Mesenchymal stem cell (in vitro differentiated cells and primary cell): ENCODE measurements around the gene PRSS21.

Source experiments
- DNase-seq: peaks from one replicate; pipeline ENCODE4 v3.0.0-alpha.2; 2013
- H2AFZ ChIP-seq: one replicate; pipeline ENCODE4 v1.6.1; 2013; ENCODE audit warnings: low read depth, mild to moderate bottlenecking, control low read depth, inconsistent platforms, low read length, moderate library complexity
- H2AK5ac ChIP-seq: 2 replicates; pipeline ENCODE4 v1.6.1; 2013; ENCODE audit warnings: low read length, moderate library complexity, mild to moderate bottlenecking, inconsistent platforms; ENCODE audit not compliant: severe bottlenecking
- H2BK120ac ChIP-seq: one replicate; pipeline ENCODE4 v1.6.1; 2013; ENCODE audit warnings: low read depth, mild to moderate bottlenecking, inconsistent platforms, low read length, moderate library complexity
- H2BK12ac ChIP-seq, 2 experiments: one replicate each; pipeline ENCODE4 v1.6.1; 2013; ENCODE audit warnings: inconsistent platforms in 2 of 2, low read length in 2 of 2, mild to moderate bottlenecking in 2 of 2, moderate library complexity in 2 of 2, control low read depth in 1 of 2
- H2BK15ac ChIP-seq: one replicate; pipeline ENCODE4 v1.6.1; 2013; ENCODE audit warnings: mild to moderate bottlenecking, low read depth, inconsistent platforms; ENCODE audit not compliant: poor library complexity, severe bottlenecking
- H2BK5ac ChIP-seq: 2 replicates; pipeline ENCODE4 v1.6.1; 2013; ENCODE audit warnings: low read depth, mild to moderate bottlenecking, low read length, control low read depth, inconsistent platforms; ENCODE audit not compliant: poor library complexity, severe bottlenecking
- H3K14ac ChIP-seq, 2 experiments: one replicate each; pipeline ENCODE4 v1.6.1; 2013; ENCODE audit warnings: inconsistent platforms in 2 of 2, low read length in 2 of 2, control low read depth in 1 of 2, mild to moderate bottlenecking in 1 of 2, moderate library complexity in 1 of 2
- H3K18ac ChIP-seq, 2 experiments: one replicate each; pipeline ENCODE4 v1.6.1; 2013; ENCODE audit warnings: inconsistent platforms in 2 of 2, low read length in 2 of 2, control low read depth in 1 of 2, low read depth in 1 of 2, mild to moderate bottlenecking in 1 of 2
- H3K23ac ChIP-seq, 2 experiments: one replicate each; pipeline ENCODE4 v1.6.1; 2013; ENCODE audit warnings: inconsistent platforms in 2 of 2, low read length in 2 of 2, mild to moderate bottlenecking in 2 of 2, moderate library complexity in 2 of 2, control low read depth in 1 of 2
- H3K27ac ChIP-seq: 2 replicates; pipeline ENCODE4 v1.5.1; 2013; ENCODE audit warnings: mild to moderate bottlenecking, moderate library complexity, low read length, control low read depth, inconsistent platforms; ENCODE audit not compliant: poor library complexity, severe bottlenecking
- H3K27me3 ChIP-seq, 2 experiments: 2 replicates each; pipeline versions ENCODE4 v1.6.1 to v1.7.0; 2013; ENCODE audit warnings: low read length in 2 of 2, mild to moderate bottlenecking in 2 of 2, moderate library complexity in 2 of 2, control low read depth in 1 of 2, inconsistent platforms in 1 of 2; ENCODE audit not compliant: control insufficient read depth in 1 of 2, insufficient read depth in 1 of 2
- H3K36me3 ChIP-seq, 2 experiments: 2 replicates each; pipeline versions ENCODE4 v1.6.1 to v1.7.0; 2013; ENCODE audit warnings: low read length in 2 of 2, control low read depth in 1 of 2, inconsistent platforms in 1 of 2, low read depth in 1 of 2, mild to moderate bottlenecking in 1 of 2; ENCODE audit not compliant: insufficient read depth in 2 of 2, control insufficient read depth in 1 of 2
- H3K4ac ChIP-seq, 2 experiments: one replicate each; pipeline ENCODE4 v1.6.1; 2013; ENCODE audit warnings: inconsistent platforms in 2 of 2, low read length in 2 of 2, mild to moderate bottlenecking in 2 of 2, moderate library complexity in 2 of 2, control low read depth in 1 of 2, low read depth in 1 of 2
- H3K4me1 ChIP-seq: 2 replicates; pipeline ENCODE4 v1.6.1; 2013; ENCODE audit warnings: low read depth, low read length, control low read depth; ENCODE audit not compliant: control insufficient read depth, insufficient read depth
- H3K4me2 ChIP-seq: 2 replicates; pipeline ENCODE4 v1.6.1; 2013; ENCODE audit warnings: low read length, mild to moderate bottlenecking, inconsistent platforms; ENCODE audit not compliant: poor library complexity, severe bottlenecking
- H3K4me3 ChIP-seq, 2 experiments: 2 replicates each; pipeline versions ENCODE4 v1.5.1 to v1.7.0; 2013; ENCODE audit warnings: low read length in 2 of 2, mild to moderate bottlenecking in 2 of 2, control low read depth in 1 of 2, low read depth in 1 of 2; ENCODE audit not compliant: insufficient read depth in 1 of 2
- H3K79me1 ChIP-seq: replicated peaks from 2 replicates; pipeline ENCODE4 v1.6.1; 2013; ENCODE audit warnings: mild to moderate bottlenecking, control low read depth, low read length, inconsistent platforms; ENCODE audit not compliant: poor library complexity, severe bottlenecking
- H3K9ac ChIP-seq: 2 replicates; pipeline ENCODE4 v1.7.0; 2013; ENCODE audit warnings: mild to moderate bottlenecking, low read length, moderate library complexity
- H3K9me3 ChIP-seq: 2 replicates; pipeline ENCODE4 v1.7.0; 2013; ENCODE audit warnings: mild to moderate bottlenecking, low read length; ENCODE audit not compliant: control insufficient read depth
- H4K8ac ChIP-seq: one replicate; pipeline ENCODE4 v1.6.1; 2013; ENCODE audit warnings: inconsistent platforms, mild to moderate bottlenecking, low read length, moderate library complexity
- H4K91ac ChIP-seq: one replicate; pipeline ENCODE4 v1.6.1; 2013; ENCODE audit warnings: mild to moderate bottlenecking, low read length, inconsistent platforms
- WGBS: methylation state at CpG from one replicate; pipeline ENCODE4 v1.1.7; 2013; ENCODE audit warnings: mixed read lengths; 5-methylcytosine and 5-hydroxymethylcytosine counted together

PRSS21 gene

GRCh38 chr16:2858245-2859025, 41.4 kb downstream of the PRSS21 start:
- no peak overlapping the region for H3K18ac ChIP-seq
- no peak overlapping the region for H2AK5ac ChIP-seq
- no peaks in the 10 kb centered on the region for H3K36me3 ChIP-seq
- H2BK15ac ChIP-seq: no peak overlapping the region
- H3K4me3 ChIP-seq: peak overlapping the region in 1 of 2 experiments; percentile 69
- H2BK12ac ChIP-seq: no peak overlapping the region
- H4K91ac ChIP-seq: no peak overlapping the region
- H2AFZ ChIP-seq: no peak overlapping the region
- peaks cover 17% of the 10 kb centered on the region for H3K4me1 ChIP-seq
- H2BK120ac ChIP-seq: no peak overlapping the region
- H3K79me1 ChIP-seq: no peaks in the 10 kb centered on the region
- no peak overlapping the region for H2BK5ac ChIP-seq
- H3K9ac ChIP-seq: no peak overlapping the region
- H3K27ac ChIP-seq: no peak overlapping the region
- H3K4ac ChIP-seq: no peak overlapping the region
- no peak for DNase-seq
- no peak overlapping the region for H3K4me2 ChIP-seq
- H3K9me3 ChIP-seq: peaks cover 16% of the 10 kb centered on the region
- H3K27me3 ChIP-seq: peaks cover 13 to 40% of the 10 kb centered on the region in 2 experiments
- no peak overlapping the region for H3K23ac ChIP-seq
- peak overlapping the region; percentile 60 for H4K8ac ChIP-seq
- 14% methylated on average over 20 of the region's 23 CpGs for WGBS
- H3K14ac ChIP-seq: peak overlapping the region in 1 of 2 experiments; percentile 14

- Histone ChIP-seq H3K9me3 (peaks cover 8% of the 10 kb centered on the region), H3K9ac (no peak overlapping the region), H4K91ac (no peak overlapping the region), H2AK5ac (no peak overlapping the region), H3K79me1 (no peaks in the 10 kb centered on the region), H3K18ac (no peak overlapping the region), H3K14ac (no peak overlapping the region), H2BK120ac (no peak overlapping the region), H3K4me3 (no peak overlapping the region), H3K36me3 (no peaks in the 10 kb centered on the region), H3K27me3 (peaks cover 13 to 40% of the 10 kb centered on the region in 2 experiments), H4K8ac (no peak overlapping the region), H3K4me2 (no peak overlapping the region), H3K4ac (no peak overlapping the region), H3K4me1 (peaks cover 17% of the 10 kb centered on the region), H2AFZ (no peak overlapping the region), H2BK12ac (no peak overlapping the region), H2BK5ac (no peak overlapping the region), H3K27ac (no peak overlapping the region), H2BK15ac (no peak overlapping the region), H3K23ac (no peak overlapping the region)
- WGBS: 86% methylated on average over 10 of the region's 10 CpGs
- no peak for DNase-seq
These were observed 42.7 kb downstream of the PRSS21 start for GRCh38 chr16:2859686-2860265.

DNA sequence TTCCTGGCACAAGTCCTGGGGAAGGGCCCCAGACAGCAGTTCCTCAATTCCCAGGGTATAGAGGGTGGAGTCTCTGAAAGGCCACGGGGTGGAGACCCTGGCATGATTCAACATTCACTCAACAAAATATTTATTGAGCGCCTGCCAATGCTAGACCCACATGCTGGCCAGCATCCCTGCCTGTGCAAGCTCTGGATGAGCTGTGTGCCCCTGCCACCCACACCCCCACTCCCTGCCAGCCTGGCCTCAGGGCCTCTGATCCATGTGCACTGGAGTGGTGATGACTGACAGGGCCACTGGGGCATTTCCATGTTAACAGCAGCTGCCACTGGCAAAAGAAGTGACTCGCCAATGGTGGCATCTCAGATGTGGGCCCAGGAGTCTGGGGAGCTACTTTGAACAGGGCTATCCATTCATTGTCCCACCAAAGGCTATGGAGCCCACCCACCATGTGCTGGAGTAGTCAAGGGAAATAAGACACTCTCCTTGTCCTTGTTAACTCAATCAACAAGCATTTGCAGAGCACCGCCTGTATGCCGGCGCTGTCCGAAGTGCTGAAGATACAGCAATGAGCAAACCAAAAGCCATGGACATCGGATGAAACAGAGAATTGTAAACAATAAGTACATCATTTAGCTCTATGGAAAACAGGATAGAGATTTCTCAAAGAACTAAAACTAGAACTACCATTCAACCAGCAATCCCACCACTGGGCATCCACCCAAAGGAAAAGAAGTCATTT, 44.0 kb downstream of the PRSS21 start:
- H2BK5ac ChIP-seq: no peak overlapping the region
- no peak overlapping the region for H3K18ac ChIP-seq
- H3K27me3 ChIP-seq: peaks cover 13 to 45% of the 10 kb centered on the region in 2 experiments
- H3K4me2 ChIP-seq: no peak overlapping the region
- H4K91ac ChIP-seq: no peak overlapping the region
- H2BK120ac ChIP-seq: no peak overlapping the region
- no peak overlapping the region for H3K23ac ChIP-seq
- no peak overlapping the region for H3K9ac ChIP-seq
- H3K4me1 ChIP-seq: peaks cover 17% of the 10 kb centered on the region
- no peak overlapping the region for H3K4ac ChIP-seq
- no peak overlapping the region for H2BK15ac ChIP-seq
- no peaks in the 10 kb centered on the region for H3K36me3 ChIP-seq
- H3K14ac ChIP-seq: no peak overlapping the region
- no peak overlapping the region for H3K4me3 ChIP-seq
- H2BK12ac ChIP-seq: no peak overlapping the region
- H3K9me3 ChIP-seq: peaks cover 7% of the 10 kb centered on the region
- WGBS: 73% methylated on average over 8 of the region's 8 CpGs
- H3K27ac ChIP-seq: no peak overlapping the region
- H4K8ac ChIP-seq: no peak overlapping the region
- peak; percentile 23 for DNase-seq
- H2AK5ac ChIP-seq: no peak overlapping the region
- H3K79me1 ChIP-seq: no peaks in the 10 kb centered on the region
- H2AFZ ChIP-seq: no peak overlapping the region

GRCh38 chr16:2865651-2866050, 48.6 kb downstream of the PRSS21 start:
- Histone ChIP-seq H3K23ac (no peak overlapping the region), H3K4me3 (no peak overlapping the region), H2BK12ac (no peak overlapping the region), H2BK15ac (no peak overlapping the region), H3K79me1 (no peaks in the 10 kb centered on the region), H3K14ac (no peak overlapping the region), H3K9me3 (peaks cover 6% of the 10 kb centered on the region), H3K4me2 (no peak overlapping the region), H3K36me3 (no peaks in the 10 kb centered on the region), H3K18ac (no peak overlapping the region), H2BK5ac (no peak overlapping the region), H2AFZ (no peak overlapping the region), H3K27me3 (peaks cover 0 to 20% of the 10 kb centered on the region in 2 experiments), H3K4me1 (peaks cover 3% of the 10 kb centered on the region), H2BK120ac (no peak overlapping the region), H3K27ac (no peak overlapping the region), H4K91ac (no peak overlapping the region), H3K9ac (no peak overlapping the region), H4K8ac (no peak overlapping the region), H3K4ac (no peak overlapping the region), H2AK5ac (no peak overlapping the region)
- WGBS: 63% methylated on average over 4 of the region's 4 CpGs
- DNase-seq: no peak
